ENCODE results near the gene SC5D.

DNA sequence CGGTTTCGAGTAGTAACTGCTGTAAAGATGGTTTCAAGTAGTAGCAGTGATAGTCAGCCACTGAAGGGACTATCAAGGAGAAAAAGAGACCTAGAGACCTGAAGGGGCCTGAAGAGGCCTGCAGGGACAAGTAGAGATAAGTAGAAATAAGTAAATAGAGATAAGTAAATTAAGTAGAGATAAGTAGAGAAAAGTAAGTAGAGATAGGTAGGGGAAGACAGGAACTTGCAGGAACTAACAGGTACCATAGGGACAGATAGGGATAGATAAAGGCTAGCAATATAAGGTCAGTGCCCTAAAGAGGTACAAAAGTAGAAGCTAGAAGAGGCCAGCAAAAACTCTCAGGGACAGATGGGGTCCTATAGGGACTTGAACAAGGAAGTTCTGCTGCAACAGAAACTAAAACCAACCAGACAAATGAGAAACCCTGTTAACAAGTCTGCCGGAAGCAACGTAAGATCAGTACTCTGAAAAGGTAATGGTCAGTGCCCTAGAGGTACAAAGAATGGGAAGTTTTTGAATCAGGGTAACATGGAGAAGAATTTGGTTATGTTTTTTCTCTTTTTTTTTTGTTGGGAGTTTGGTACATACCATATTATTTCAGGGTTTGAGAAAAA, 9.6 kb upstream of the SC5D start:
- TF ChIP-seq, protein P1, sequence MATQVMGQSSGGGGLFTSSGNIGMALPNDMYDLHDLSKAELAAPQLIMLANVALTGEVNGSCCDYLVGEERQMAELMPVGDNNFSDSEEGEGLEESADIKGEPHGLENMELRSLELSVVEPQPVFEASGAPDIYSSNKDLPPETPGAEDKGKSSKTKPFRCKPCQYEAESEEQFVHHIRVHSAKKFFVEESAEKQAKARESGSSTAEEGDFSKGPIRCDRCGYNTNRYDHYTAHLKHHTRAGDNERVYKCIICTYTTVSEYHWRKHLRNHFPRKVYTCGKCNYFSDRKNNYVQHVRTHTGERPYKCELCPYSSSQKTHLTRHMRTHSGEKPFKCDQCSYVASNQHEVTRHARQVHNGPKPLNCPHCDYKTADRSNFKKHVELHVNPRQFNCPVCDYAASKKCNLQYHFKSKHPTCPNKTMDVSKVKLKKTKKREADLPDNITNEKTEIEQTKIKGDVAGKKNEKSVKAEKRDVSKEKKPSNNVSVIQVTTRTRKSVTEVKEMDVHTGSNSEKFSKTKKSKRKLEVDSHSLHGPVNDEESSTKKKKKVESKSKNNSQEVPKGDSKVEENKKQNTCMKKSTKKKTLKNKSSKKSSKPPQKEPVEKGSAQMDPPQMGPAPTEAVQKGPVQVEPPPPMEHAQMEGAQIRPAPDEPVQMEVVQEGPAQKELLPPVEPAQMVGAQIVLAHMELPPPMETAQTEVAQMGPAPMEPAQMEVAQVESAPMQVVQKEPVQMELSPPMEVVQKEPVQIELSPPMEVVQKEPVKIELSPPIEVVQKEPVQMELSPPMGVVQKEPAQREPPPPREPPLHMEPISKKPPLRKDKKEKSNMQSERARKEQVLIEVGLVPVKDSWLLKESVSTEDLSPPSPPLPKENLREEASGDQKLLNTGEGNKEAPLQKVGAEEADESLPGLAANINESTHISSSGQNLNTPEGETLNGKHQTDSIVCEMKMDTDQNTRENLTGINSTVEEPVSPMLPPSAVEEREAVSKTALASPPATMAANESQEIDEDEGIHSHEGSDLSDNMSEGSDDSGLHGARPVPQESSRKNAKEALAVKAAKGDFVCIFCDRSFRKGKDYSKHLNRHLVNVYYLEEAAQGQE (IDR thresholded peaks at IDR 0.05; ENCODE audit: insufficient read depth in 1 of 2, low read depth in 2 of 2, low read length in 2 of 2): no peak
- TF ChIP-seq POLR2AphosphoS5 (IDR thresholded peaks at IDR 0.05; ENCODE audit: low read depth, low read length) (no peak), TAF1 (IDR thresholded peaks at IDR 0.05; ENCODE audit: borderline replicate concordance, insufficient read depth, low read length) (no peak), SIN3A (IDR thresholded peaks at IDR 0.05; ENCODE audit: borderline replicate concordance, insufficient read depth, low read length) (no peak)
